MM.1S (cell line): ENCODE measurements around the gene RPL22L1.
"Not testable (repeated sequence)": the region's sequence is repeated elsewhere in the genome, so short reads cannot be mapped to it uniquely, and the experiment has no call there.

Experiments
- CTCF ChIP-seq: fragments of 300-600 bp; sonication (generic); IDR thresholded peaks from 2 replicates; pipeline ENCODE4 v1.5.1; 2016; ENCODE audit warnings: antibody characterized with exemption, low read length, mixed read lengths
- EZH2 ChIP-seq: fragments of 300-600 bp; sonication (generic); optimal IDR thresholded peaks from 2 replicates; pipeline ENCODE3; 2017; ENCODE audit warnings: low read depth, mild to moderate bottlenecking, antibody characterized with exemption, low read length, mixed read lengths

- not testable (repeated sequence) for TF ChIP-seq CTCF, EZH2
Observed at GRCh38 chr3:170878688-170879087, 8.7 kb upstream of the RPL22L1 start.
